ENCODE measurements around the gene TRAPPC2.

- TF ChIP-seq CTCF (IDR thresholded peaks at IDR 0.05) (no peak), ZNF138 (CRISPR knock-in tag; conservative IDR thresholded peaks at IDR 0.05) (no peak), MAX (CRISPR knock-in tag; IDR thresholded peaks at IDR 0.05) (no peak), HMGXB4 (CRISPR knock-in tag; IDR thresholded peaks at IDR 0.05) (no peak), AFF4 (CRISPR knock-in tag; IDR thresholded peaks at IDR 0.05; ENCODE audit: borderline replicate concordance) (no peak), TP53 (CRISPR knock-in tag; IDR thresholded peaks at IDR 0.05) (no peak), IRF2 (CRISPR knock-in tag; IDR thresholded peaks at IDR 0.05; ENCODE audit: borderline replicate concordance, low read depth) (no peak), TCF7 (CRISPR knock-in tag; IDR thresholded peaks at IDR 0.05; ENCODE audit: low read depth) (no peak)
Measured at GRCh38 chrX:13669246-13669737, 65.1 kb downstream of the TRAPPC2 start.

Measured in WTC11 (cell line).